ENCODE measurements around the gene FBN2. TPM values are rescaled to one million over a fixed set of nuclear protein-coding genes. Genes with fewer than 3 reads are reported as not detected.
A peak's percentile ranks its signal among the peaks of the same experiment; 100 is the strongest.
"Not testable (repeated sequence)": the region's sequence is repeated elsewhere in the genome, so short reads cannot be mapped to it uniquely, and the experiment has no call there.

The FBN2 gene
- polyA plus RNA-seq, 3 donors = 68.8 to 129 (median 105) TPM

GRCh38 chr5:128453121-128453520, 84.9 kb downstream of the FBN2 start:
- no peak for DNase-seq (ENCODE audit: extremely low read depth in 1 of 11, low read depth in 9 of 11, low spot score in 4 of 11)

GRCh38 chr5:128447224-128447623, 90.8 kb downstream of the FBN2 start:
- DNase-seq (ENCODE audit: extremely low read depth in 1 of 11, low read depth in 9 of 11, low spot score in 4 of 11) = not testable (repeated sequence)

- DNase-seq (ENCODE audit: extremely low read depth in 1 of 11, low read depth in 9 of 11, low spot score in 4 of 11) = peak in 7 of 11 donors; percentile 24 to 67 (median 54)
Measured at GRCh38 chr5:128441941-128442350, 96.1 kb downstream of the FBN2 start.

- DNase-seq (ENCODE audit: extremely low read depth in 1 of 11, low read depth in 9 of 11, low spot score in 4 of 11) = no peak
Measured at GRCh38 chr5:128441165-128441564, 96.9 kb downstream of the FBN2 start.

GRCh38 chr5:128436749-128437188, 101.3 kb downstream of the FBN2 start:
- no peak for DNase-seq (ENCODE audit: extremely low read depth in 1 of 11, low read depth in 9 of 11, low spot score in 4 of 11)

- no peak for DNase-seq (ENCODE audit: extremely low read depth in 1 of 11, low read depth in 9 of 11, low spot score in 4 of 11)
Measured at GRCh38 chr5:128435861-128436260, 102.2 kb downstream of the FBN2 start.

- no peak for DNase-seq (ENCODE audit: extremely low read depth in 1 of 11, low read depth in 9 of 11, low spot score in 4 of 11)
Measured at GRCh38 chr5:128434993-128435392, 103.1 kb downstream of the FBN2 start.

GRCh38 chr5:128432913-128433440, 105.1 kb downstream of the FBN2 start:
- DNase-seq (ENCODE audit: extremely low read depth in 1 of 11, low read depth in 9 of 11, low spot score in 4 of 11) = no peak

- DNase-seq (ENCODE audit: extremely low read depth in 1 of 11, low read depth in 9 of 11, low spot score in 4 of 11) = no peak
Measured at GRCh38 chr5:128427921-128428320, 110.1 kb downstream of the FBN2 start.

- DNase-seq (ENCODE audit: extremely low read depth in 1 of 11, low read depth in 9 of 11, low spot score in 4 of 11) = no peak
Measured at GRCh38 chr5:128426090-128426534, 111.9 kb downstream of the FBN2 start.

GRCh38 chr5:128424646-128425045, 113.4 kb downstream of the FBN2 start:
- no peak for DNase-seq (ENCODE audit: extremely low read depth in 1 of 11, low read depth in 9 of 11, low spot score in 4 of 11)

- DNase-seq (ENCODE audit: extremely low read depth in 1 of 11, low read depth in 9 of 11, low spot score in 4 of 11) = no peak
Measured at GRCh38 chr5:128422612-128423011, 115.4 kb downstream of the FBN2 start.

GRCh38 chr5:128414469-128414868, 123.6 kb downstream of the FBN2 start:
- no peak for DNase-seq (ENCODE audit: extremely low read depth in 1 of 11, low read depth in 9 of 11, low spot score in 4 of 11)

- DNase-seq (ENCODE audit: extremely low read depth in 1 of 11, low read depth in 9 of 11, low spot score in 4 of 11) = no peak
Measured at GRCh38 chr5:128413356-128413755, 124.7 kb downstream of the FBN2 start.

- DNase-seq (ENCODE audit: extremely low read depth in 1 of 11, low read depth in 9 of 11, low spot score in 4 of 11) = no peak
Measured at GRCh38 chr5:128412145-128412930, 125.7 kb downstream of the FBN2 start.

GRCh38 chr5:128409166-128409800, 128.8 kb downstream of the FBN2 start:
- no peak for DNase-seq (ENCODE audit: extremely low read depth in 1 of 11, low read depth in 9 of 11, low spot score in 4 of 11)

- DNase-seq (ENCODE audit: extremely low read depth in 1 of 11, low read depth in 9 of 11, low spot score in 4 of 11) = no peak
Measured at GRCh38 chr5:128408622-128409021, 129.4 kb downstream of the FBN2 start.

- DNase-seq (ENCODE audit: extremely low read depth in 1 of 11, low read depth in 9 of 11, low spot score in 4 of 11) = no peak
Measured at GRCh38 chr5:128407944-128408343, 130.1 kb downstream of the FBN2 start.

GRCh38 chr5:128406803-128407202, 131.2 kb downstream of the FBN2 start:
- DNase-seq (ENCODE audit: extremely low read depth in 1 of 11, low read depth in 9 of 11, low spot score in 4 of 11) = no peak

- no peak for DNase-seq (ENCODE audit: extremely low read depth in 1 of 11, low read depth in 9 of 11, low spot score in 4 of 11)
Measured at GRCh38 chr5:128405159-128405558, 132.9 kb downstream of the FBN2 start.

All from renal cortex interstitium (tissue), 11 donors.